DMS 273 (cell line): Measurements from ENCODE around the gene HJV.
"Not testable (repeated sequence)": the region's sequence is repeated elsewhere in the genome, so short reads cannot be mapped to it uniquely, and the experiment has no call there.

Source experiments
- DNase-seq: peaks from one replicate; lab custom pipeline; 2025; ENCODE audit not compliant: unreplicated experiment; lab: John Stamatoyannopoulos, UW

Gene HJV

GRCh38 chr1:146021622-146022402 is at the start of gene HJV:
Gene HJV (minus strand): TSS chr1:146021735. CDS start chr1:146020231, 1,504 bp downstream.
- DNase-seq = no peak

GRCh38 chr1:146059148-146059547 is 37.6 kb upstream of the HJV start:
- not testable (repeated sequence) for DNase-seq

DNA sequence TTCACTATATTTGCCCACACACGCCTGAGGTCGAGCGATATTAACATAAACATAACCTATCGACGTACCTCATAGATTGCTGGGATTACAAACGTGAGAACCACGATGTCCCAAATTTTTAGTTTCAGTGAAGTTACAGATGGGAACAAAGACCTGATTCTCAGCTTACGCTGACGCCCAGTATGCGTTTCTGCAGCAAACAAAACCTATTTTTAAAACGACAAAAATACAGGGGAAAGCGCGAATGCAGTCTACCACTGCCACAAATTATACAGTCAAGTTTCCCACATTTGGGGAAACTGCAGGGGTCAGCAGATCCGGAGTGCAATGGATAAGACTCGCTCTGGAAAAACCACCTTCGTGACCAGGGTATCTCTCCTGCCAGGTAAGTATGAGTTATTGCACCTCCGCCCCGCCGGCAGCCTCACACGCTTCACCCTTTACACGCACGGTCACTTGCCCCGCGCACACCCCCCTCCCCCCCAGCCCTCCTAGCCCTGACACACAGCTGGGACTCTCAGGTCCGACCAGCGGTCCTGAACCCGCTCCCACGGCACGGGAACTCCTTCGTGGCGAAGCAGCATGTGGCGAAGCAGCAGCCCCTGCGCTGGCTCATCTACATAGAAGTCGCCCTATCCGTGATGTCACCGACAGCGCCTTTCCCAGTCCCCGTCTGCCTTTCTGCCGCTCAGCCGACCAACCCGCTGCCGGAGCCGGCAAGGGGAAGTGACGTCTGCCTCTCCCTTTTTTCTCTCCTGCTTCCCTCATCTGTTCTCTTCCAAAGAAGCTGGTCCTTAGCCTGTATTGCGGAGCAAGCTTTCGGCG is 30.5 kb upstream of the HJV start:
- DNase-seq = peak; percentile 98

DNA sequence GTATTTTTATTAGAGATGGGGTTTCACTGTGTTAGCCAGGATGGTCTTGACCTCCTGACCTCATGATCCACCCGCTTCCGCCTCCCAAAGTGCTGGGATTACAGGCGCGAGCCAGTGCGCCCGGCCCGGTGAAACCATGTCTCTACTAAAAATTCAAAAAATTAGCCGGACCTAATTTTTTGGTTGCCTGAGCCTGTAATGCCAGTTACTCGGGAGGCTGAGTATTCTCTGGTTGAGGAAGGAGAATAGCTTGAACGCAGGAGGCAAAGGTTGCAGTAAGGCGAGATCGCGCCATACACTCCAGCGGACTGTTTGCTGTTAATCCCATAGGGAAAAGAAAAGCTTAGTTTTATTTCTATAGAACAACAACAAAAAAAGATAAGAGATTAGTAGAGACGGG is 29.9 kb upstream of the HJV start:
- no peak for DNase-seq

GRCh38 chr1:146050652-146050963 is 29.1 kb upstream of the HJV start:
- DNase-seq = not testable (repeated sequence)

DNA sequence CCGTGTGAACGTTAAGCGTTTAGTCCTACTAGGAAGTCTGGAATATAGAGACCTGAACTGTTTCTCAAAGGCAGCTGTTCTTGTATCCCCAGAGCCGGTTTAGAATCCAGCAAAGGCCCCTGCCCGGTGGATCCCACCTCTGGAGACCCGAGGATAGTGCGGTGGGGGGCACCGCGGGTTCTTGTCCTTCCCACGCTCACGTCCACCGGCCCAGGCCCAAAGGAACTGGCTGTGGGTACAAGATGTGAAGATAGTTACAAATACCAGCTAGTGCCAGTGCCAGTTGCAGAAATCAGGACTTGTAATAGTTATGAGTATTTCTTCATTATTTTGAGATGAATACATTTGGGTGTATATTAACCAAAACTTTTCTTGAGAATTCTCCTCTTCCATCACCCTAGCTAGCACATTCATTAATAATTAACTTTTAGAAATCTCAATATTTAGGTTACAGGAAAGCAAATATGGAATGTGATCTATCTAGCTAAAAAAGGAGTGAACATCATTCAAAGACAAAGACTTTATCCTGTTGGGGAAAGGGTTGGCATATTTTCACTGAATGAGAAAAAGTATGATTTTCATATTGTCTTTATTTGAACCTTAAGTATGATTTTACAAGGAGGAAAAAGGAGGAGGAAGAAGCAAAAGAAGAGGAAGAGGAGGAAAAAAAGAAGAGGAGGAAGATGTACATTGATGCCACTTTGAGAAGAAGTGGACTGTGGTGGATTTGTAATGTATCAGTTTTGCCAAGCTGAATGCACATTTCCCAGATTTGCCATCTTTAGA is 28.5 kb upstream of the HJV start:
- DNase-seq = not testable (repeated sequence)

- no peak for DNase-seq
Measured at GRCh38 chr1:146049436-146049835, 27.9 kb upstream of the HJV start.

- DNase-seq = peak; percentile 10
Measured at GRCh38 chr1:146048514-146049115, 27.1 kb upstream of the HJV start.

DNA sequence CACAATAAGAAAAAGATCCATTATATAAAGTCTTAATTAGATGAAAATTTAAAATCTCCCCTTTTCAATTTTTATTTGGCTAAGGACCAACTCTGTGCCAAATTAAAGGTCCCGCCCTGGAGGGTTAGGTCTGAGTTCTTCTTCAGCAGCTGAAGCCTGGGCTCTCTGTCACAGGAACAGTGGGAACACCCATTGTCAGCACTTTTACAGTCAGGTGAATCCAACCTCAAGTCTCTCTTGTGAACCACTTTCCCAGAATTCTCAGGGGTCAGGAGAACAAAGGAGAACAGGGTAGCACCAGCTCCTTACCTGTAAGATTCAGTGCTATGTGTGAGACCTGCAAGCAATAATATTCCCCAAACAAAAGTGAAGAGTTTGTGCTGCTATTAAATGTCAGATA is 25.1 kb upstream of the HJV start:
- no peak for DNase-seq

- DNase-seq = peak; percentile 16
Measured at GRCh38 chr1:146039844-146040194, 18.3 kb upstream of the HJV start.

DNA sequence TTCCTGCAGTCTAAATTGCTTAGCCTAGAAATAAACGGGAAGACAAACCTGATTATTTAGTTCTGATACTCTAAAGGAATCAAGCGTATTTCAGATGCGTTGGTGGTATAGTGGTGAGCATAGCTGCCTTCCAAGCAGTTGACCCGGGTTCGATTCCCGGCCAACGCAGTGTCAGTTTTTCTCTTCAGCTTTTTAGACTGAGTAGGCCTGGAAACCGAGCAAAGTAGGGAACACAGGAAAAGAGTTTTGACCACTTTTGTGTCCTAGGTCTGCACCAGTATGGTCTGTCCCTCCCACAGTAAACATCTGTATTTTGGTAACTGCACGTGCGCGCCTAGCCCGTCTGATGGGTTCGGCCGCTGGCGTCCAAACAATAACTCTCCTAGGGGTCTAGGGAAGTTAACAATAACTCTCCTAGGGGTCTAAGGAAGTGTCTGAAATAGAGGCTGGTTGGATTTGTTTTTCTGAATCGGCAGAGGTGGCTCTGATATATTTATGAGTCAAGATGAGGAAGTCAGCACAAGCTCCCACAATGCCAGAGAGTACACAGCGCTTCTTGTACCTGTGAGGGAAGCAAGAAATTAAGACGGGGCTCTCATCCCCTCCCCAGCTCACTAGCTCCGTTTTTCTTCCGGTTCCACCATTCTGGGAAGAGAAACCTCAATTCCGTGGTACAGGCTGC is 15.6 kb upstream of the HJV start:
- DNase-seq = peak; percentile 94

- DNase-seq = peak; percentile 74
Measured at GRCh38 chr1:146036241-146036964, 14.9 kb upstream of the HJV start.

DNA sequence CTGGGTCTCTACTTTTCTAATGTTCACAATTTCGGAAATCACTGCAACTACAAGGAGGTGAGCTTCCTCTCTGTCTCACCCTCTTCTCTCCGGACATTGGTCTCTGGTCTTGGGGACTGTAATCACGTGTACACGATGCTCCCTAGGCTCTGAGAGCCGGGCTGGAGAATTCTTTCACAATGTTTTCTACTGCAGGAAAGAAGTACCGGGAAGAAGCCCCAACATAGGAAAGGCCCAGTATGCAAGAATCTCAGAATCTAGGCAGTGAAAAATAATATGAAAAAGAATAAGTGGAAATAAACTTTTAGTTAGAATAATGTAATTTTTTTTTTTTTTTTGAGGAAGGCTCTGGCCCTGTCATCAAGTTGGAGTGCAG is 13.5 kb upstream of the HJV start:
- DNase-seq = peak; percentile 69

- DNase-seq = peak; percentile 75
Measured at GRCh38 chr1:146032631-146033219, 11.2 kb upstream of the HJV start.

DNA sequence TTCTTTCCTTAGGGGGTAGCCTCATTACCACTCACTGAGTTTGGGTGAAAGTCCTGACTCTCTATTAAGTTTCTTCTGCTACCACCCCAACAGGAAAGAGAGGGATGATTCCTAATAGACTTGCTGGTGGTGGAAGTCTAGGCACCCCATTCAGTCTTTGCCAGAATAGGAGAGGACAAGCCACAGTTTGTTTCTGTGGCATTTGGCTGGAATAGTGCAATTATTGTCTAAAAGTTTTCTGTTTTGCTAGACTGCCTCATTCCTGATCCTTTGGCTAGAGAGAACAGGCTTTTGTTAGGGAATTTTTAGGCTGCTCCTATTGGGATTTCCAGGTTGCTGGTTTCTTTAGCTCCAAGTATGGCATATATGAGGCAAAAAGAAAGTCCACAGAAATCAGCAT is 9.9 kb upstream of the HJV start:
- DNase-seq = no peak

- no peak for DNase-seq
Measured at GRCh38 chr1:146029117-146029516, 7.6 kb upstream of the HJV start.

GRCh38 chr1:146026650-146027049 is 5.1 kb upstream of the HJV start:
- DNase-seq = not testable (repeated sequence)

GRCh38 chr1:146025787-146026495 is 4.4 kb upstream of the HJV start:
- not testable (repeated sequence) for DNase-seq
